NB4 (cell line): ENCODE data around the gene RNMT.

Source experiments
- CTCF ChIP-seq: IDR thresholded peaks from one replicate; pipeline ENCODE4 v1.5.1; 2012; ENCODE audit warnings: low read depth, low read length
- MYC ChIP-seq: IDR thresholded peaks from 2 replicates; pipeline ENCODE4 v1.6.1; 2011; ENCODE audit warnings: low read depth, low read length

- TF ChIP-seq CTCF, result no peak
- TF ChIP-seq MYC, result no peak
These were observed 38.0 kb upstream of the RNMT start for GRCh38 chr18:13688191-13689136.
